Gastroesophageal sphincter (tissue), 4 donors: ENCODE data around the gene DYRK4. TPM values are rescaled to one million over a fixed set of nuclear protein-coding genes. Genes with fewer than 3 reads are reported as not detected.

Experiments used
- ATAC-seq: fragments of 150-250 bp; one replicate; pipeline ENCODE4 v1.9.1; 2016; ENCODE audit warnings: mild to moderate bottlenecking, moderate library complexity
- H3K27ac ChIP-seq, 4 donors: fragments of 200-600 bp; sonication (generic) in 3 of 4; 1 replicate in 3 of 4; 2 replicates in 1 of 4; pipeline ENCODE4 v1.5.1; 2016 to 2019
- H3K27me3 ChIP-seq: fragments of 200-600 bp; sonication (generic); one replicate; pipeline ENCODE4 v1.5.1; 2019
- H3K36me3 ChIP-seq, 2 donors: fragments of 200-600 bp; sonication (generic); one replicate each; pipeline ENCODE4 v1.5.1; 2019; ENCODE audit warnings: control low read depth in 1 of 2
- H3K4me1 ChIP-seq, 3 donors: fragments of 200-600 bp; sonication (generic); 1 replicate in 2 of 3; 2 replicates in 1 of 3; pipeline ENCODE4 v1.5.1; 2016 to 2019; ENCODE audit warnings: control low read depth in 2 of 3
- H3K4me3 ChIP-seq, 2 donors: fragments of 200-600 bp; sonication (generic); one replicate each; pipeline ENCODE4 v1.5.1; 2019; ENCODE audit warnings: mild to moderate bottlenecking in 1 of 2, moderate library complexity in 1 of 2
- H3K9me3 ChIP-seq, 3 donors: fragments of 200-600 bp; sonication (generic); one replicate each; pipeline ENCODE4 v1.5.1; 2017 to 2019; ENCODE audit warnings: control low read depth in 2 of 3
- CTCF ChIP-seq, 4 experiments: fragments of 200-600 bp in 2 of 4; fragments of 450-650 bp in 2 of 4; sonication (generic) in 1 of 4; IDR thresholded peaks; one replicate each; pipeline ENCODE4 v1.5.1; 2017 to 2019; ENCODE audit warnings: antibody characterized with exemption in 4 of 4, mild to moderate bottlenecking in 2 of 4, moderate library complexity in 2 of 4
- EP300 ChIP-seq: sonication (generic); formaldehyde crosslinking; IDR thresholded peaks from one replicate; pipeline ENCODE4 v1.6.1; 2017; ENCODE audit warnings: antibody characterized with exemption, mild to moderate bottlenecking
- POLR2A ChIP-seq, 2 donors: fragments of 450-650 bp; IDR thresholded peaks; one replicate each; pipeline ENCODE4 v1.6.1; 2017; ENCODE audit warnings: antibody characterized with exemption in 2 of 2, mild to moderate bottlenecking in 2 of 2, moderate library complexity in 1 of 2
- POLR2AphosphoS5 ChIP-seq: sonication (generic); formaldehyde crosslinking; IDR thresholded peaks from one replicate; pipeline ENCODE4 v1.6.1; 2017; ENCODE audit warnings: antibody characterized with exemption
- WGBS, 2 donors: methylation state at CpG; one replicate each; pipeline ENCODE4 v1.1.5; 2018; ENCODE audit warnings: low coverage in 1 of 2; 5-methylcytosine and 5-hydroxymethylcytosine counted together
- total RNA-seq, 4 donors: library from RNA; depleted of rRNA; stranded (reverse); fragments of >200 nt; gene quantifications; one replicate each; pipeline ENCODE4 v1.1.0, GENCODE V29; 2016

The DYRK4 gene
- total RNA-seq, 4 donors from 2014 or later, result 43.1 to 53.9 (median 47.1) TPM

DNA sequence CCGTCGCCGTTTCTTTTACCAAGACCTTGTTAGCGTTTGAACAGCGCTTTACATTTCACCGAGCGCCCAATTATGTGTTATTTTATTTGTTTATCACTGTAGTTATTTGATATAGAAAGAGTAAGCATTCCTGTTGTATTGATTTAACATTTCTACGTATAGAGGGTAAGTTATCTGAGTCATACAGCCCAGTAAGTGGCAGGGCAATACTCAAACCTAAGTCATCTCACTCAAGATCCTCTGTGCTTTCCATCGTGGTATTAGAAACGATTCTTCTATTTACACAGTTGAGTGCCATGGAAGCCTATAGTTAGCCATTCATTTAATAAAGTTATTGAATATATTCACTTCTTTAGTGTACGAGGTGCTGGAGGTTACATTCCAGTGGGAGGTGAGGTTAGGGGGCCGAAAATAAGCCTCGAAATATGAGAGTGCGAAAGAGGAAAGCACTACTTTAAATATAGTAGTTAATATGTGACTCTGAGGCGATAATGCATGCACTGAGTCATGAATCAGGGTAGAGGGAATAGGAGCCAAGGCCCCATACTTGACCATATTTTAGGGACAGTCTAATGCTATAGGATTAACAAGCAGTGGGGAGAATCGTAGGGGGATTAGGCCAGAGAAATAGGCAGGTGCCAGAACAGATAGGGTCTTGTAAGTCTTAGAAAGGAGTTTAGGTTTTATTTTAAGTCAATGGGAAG lies 22.7 kb upstream of the DYRK4 start:
- Histone ChIP-seq H3K4me3 (peak overlapping the region; percentile 78 to 92), H3K36me3 (peaks cover 0 to 10% of the 10 kb centered on the region in 2 donors), H3K9me3 (no peaks in the 10 kb centered on the region), H3K27me3 (no peaks in the 10 kb centered on the region), H3K4me1 (peaks cover 0 to 22% (median 8%) of the 10 kb centered on the region in 3 donors), H3K27ac (peak overlapping the region in 2 of 4 donors; percentile 91 to 93)
- TF ChIP-seq CTCF (IDR thresholded peaks at IDR 0.05) (no peak), EP300 (no peak), POLR2A (IDR thresholded peaks at IDR 0.05) (no peak), POLR2AphosphoS5 (no peak)
- no peak for ATAC-seq
- WGBS, 2 donors, result 9 to 10% methylated on average over 15 to 16 of the region's 16 CpGs

DNA sequence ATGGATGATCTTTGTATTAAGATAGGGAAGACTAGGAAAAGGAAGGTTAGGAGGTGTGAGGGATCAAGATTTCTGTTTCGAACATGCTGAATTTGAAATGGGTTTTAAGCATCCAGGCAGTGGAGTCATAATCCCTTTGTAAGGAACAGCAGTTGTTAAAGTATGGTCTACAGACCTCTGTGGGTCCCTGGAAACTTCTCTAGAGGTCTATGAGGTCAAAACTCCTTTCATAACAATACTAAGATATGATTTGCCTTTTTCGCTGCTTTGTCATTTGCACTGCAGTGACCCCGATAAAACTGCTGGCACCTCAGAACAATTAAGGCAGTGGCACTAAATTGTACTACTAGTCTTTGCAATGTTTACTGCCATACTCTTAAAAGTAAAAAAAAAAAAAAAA lies 21.8 kb upstream of the DYRK4 start:
- ATAC-seq, result no peak
- no peak overlapping the region for H3K4me3 ChIP-seq
- TF ChIP-seq POLR2A (IDR thresholded peaks at IDR 0.05), result no peak
- no peak for TF ChIP-seq CTCF (IDR thresholded peaks at IDR 0.05)
- no peak for TF ChIP-seq POLR2AphosphoS5
- no peaks in the 10 kb centered on the region for H3K27me3 ChIP-seq
- no peaks in the 10 kb centered on the region for H3K9me3 ChIP-seq
- WGBS, 2 donors, result 78 to 95% methylated on average over 2 to 3 of the region's 3 CpGs
- H3K36me3 ChIP-seq, result peaks cover 0 to 2% of the 10 kb centered on the region in 2 donors
- H3K4me1 ChIP-seq, result peaks cover 0 to 22% (median 8%) of the 10 kb centered on the region in 3 donors
- H3K27ac ChIP-seq, result no peak overlapping the region

DNA sequence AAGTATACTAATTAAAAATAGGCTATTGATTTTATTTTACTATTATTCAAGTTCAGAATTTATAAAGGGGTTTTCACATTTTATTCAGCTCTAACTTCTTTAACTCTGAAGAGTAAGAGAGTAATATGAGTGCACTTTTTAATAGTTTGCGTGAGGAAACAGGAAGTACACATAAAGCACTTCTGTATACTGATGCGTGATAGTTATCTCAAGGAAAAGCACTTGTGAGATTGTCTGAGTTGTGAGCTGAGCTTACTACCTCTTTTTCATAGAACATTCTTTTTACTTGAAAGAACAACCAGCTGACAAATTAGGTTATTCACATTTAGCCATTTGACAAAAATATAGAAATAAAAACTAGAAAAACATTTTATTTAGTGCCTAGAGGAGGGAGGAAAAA lies 21.4 kb upstream of the DYRK4 start:
- Histone ChIP-seq H3K4me3 (no peak overlapping the region), H3K9me3 (no peaks in the 10 kb centered on the region), H3K4me1 (peaks cover 0 to 22% (median 8%) of the 10 kb centered on the region in 3 donors), H3K27ac (no peak overlapping the region), H3K27me3 (no peaks in the 10 kb centered on the region), H3K36me3 (no peaks in the 10 kb centered on the region)
- no peak for TF ChIP-seq CTCF (IDR thresholded peaks at IDR 0.05)
- no peak for TF ChIP-seq POLR2AphosphoS5
- no peak for TF ChIP-seq POLR2A (IDR thresholded peaks at IDR 0.05)
- TF ChIP-seq EP300, result no peak
- no peak for ATAC-seq
- 66% methylated on average over 2 of the region's 2 CpGs for WGBS, 2 donors

DNA sequence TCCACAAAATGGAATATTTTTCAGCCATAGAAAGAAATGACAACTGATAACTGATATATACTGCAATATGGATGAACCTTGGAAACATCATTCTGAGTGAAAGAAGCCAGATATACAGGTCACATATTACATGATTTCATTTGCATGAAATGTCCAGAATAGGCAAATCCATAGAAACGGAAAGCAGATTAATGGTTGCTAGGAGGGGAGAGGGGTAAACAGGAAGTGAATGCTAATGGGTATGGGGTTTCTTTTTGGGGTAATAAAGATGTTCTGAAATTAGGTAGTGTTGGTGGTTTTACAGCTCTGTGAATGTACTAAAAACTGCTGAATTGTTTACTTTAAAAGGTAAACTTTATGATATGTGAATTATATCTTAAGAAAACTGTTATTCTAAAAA lies 16.8 kb upstream of the DYRK4 start:
- WGBS, 2 donors, result 64 to 94% methylated on average over 1 of the region's 1 CpG
- no peaks in the 10 kb centered on the region for H3K27me3 ChIP-seq
- no peak for ATAC-seq
- no peaks in the 10 kb centered on the region for H3K36me3 ChIP-seq
- no peak overlapping the region for H3K4me3 ChIP-seq
- H3K27ac ChIP-seq, result no peak overlapping the region
- no peaks in the 10 kb centered on the region for H3K9me3 ChIP-seq
- no peaks in the 10 kb centered on the region for H3K4me1 ChIP-seq
- no peak for TF ChIP-seq POLR2A (IDR thresholded peaks at IDR 0.05)
- no peak for TF ChIP-seq POLR2AphosphoS5
- TF ChIP-seq CTCF (IDR thresholded peaks at IDR 0.05), result no peak
- TF ChIP-seq EP300, result no peak

DNA sequence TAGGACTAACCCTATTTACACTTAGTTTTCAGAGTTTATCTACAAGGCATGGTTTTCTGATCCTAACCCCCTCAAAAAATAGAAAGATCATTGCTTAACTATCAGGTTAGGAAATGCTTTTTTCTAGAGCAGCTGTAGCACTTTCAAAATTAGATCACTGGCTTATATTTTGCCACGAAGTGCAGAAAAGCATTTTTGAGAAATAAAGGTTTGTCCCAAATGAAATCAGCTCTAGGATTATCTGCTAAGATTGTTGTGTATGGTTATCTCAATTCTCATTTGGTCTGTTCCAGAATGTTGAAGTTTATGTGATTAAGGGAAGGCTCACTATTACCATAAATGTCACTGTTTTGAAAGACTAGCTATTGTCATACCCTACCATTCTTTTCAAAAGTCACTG lies 9.8 kb upstream of the DYRK4 start:
- Histone ChIP-seq H3K4me3 (no peak overlapping the region), H3K27ac (no peak overlapping the region), H3K9me3 (no peaks in the 10 kb centered on the region), H3K4me1 (no peaks in the 10 kb centered on the region), H3K36me3 (no peaks in the 10 kb centered on the region), H3K27me3 (no peaks in the 10 kb centered on the region)
- TF ChIP-seq CTCF (IDR thresholded peaks at IDR 0.05) (no peak), POLR2AphosphoS5 (no peak), EP300 (no peak), POLR2A (IDR thresholded peaks at IDR 0.05) (no peak)
- 82 to 100% methylated on average over 1 of the region's 1 CpG for WGBS, 2 donors
- ATAC-seq, result no peak
